Suppressor macrophage (primary cell): ENCODE data around the gene TNFRSF13B.

Source experiments
- DNase-seq, 4 experiments: peaks; one replicate each; pipeline ENCODE4 v3.0.0-alpha.2; 2020 to 2022

The TNFRSF13B gene

GRCh38 chr17:16954521-16954920 lies 17.4 kb downstream of the TNFRSF13B start:
- peak; percentile 25 to 44 (median 32) for DNase-seq

GRCh38 chr17:16953841-16954240 lies 18.1 kb downstream of the TNFRSF13B start:
- no peak for DNase-seq

- peak in 2 of 4 experiments; percentile 12 to 14 for DNase-seq
Measured at GRCh38 chr17:16953347-16953746, 18.6 kb downstream of the TNFRSF13B start.

GRCh38 chr17:16952401-16952800 lies 19.5 kb downstream of the TNFRSF13B start:
- no peak for DNase-seq

- no peak for DNase-seq
Measured at GRCh38 chr17:16950488-16950887, 21.4 kb downstream of the TNFRSF13B start.

- no peak for DNase-seq
Measured at GRCh38 chr17:16948587-16949376, 23.1 kb downstream of the TNFRSF13B start.

GRCh38 chr17:16947470-16947869 lies 24.4 kb downstream of the TNFRSF13B start:
- DNase-seq: no peak

- DNase-seq: no peak
Measured at GRCh38 chr17:16945663-16946218, 26.2 kb downstream of the TNFRSF13B start.

- DNase-seq: no peak
Measured at GRCh38 chr17:16945136-16945482, 26.8 kb downstream of the TNFRSF13B start.

GRCh38 chr17:16944334-16945135 lies 27.4 kb downstream of the TNFRSF13B start:
- no peak for DNase-seq

- no peak for DNase-seq
Measured at GRCh38 chr17:16943541-16944333, 28.2 kb downstream of the TNFRSF13B start.

GRCh38 chr17:16943032-16943352 lies 28.9 kb downstream of the TNFRSF13B start:
- DNase-seq: no peak

- no peak for DNase-seq
Measured at GRCh38 chr17:16942141-16943031, 29.5 kb downstream of the TNFRSF13B start.

GRCh38 chr17:16941072-16942036 lies 30.6 kb downstream of the TNFRSF13B start:
- DNase-seq: no peak

- no peak for DNase-seq
Measured at GRCh38 chr17:16940116-16940881, 31.6 kb downstream of the TNFRSF13B start.

- no peak for DNase-seq
Measured at GRCh38 chr17:16939606-16940115, 32.3 kb downstream of the TNFRSF13B start.

GRCh38 chr17:16939208-16939576 lies 32.7 kb downstream of the TNFRSF13B start:
- DNase-seq: no peak

GRCh38 chr17:16938496-16939207 lies 33.3 kb downstream of the TNFRSF13B start:
- no peak for DNase-seq

GRCh38 chr17:16938031-16938430 lies 33.9 kb downstream of the TNFRSF13B start:
- no peak for DNase-seq
